Gastroesophageal sphincter (tissue), 4 donors: Measurements from ENCODE around the gene BTBD9. TPM values are rescaled to one million over a fixed set of nuclear protein-coding genes. Genes with fewer than 3 reads are reported as not detected.

Source experiments
- ATAC-seq: fragments of 150-250 bp; one replicate; pipeline ENCODE4 v1.9.1; 2016; ENCODE audit warnings: mild to moderate bottlenecking, moderate library complexity
- H3K27ac ChIP-seq, 4 donors: fragments of 200-600 bp; sonication (generic) in 3 of 4; 1 replicate in 3 of 4; 2 replicates in 1 of 4; pipeline ENCODE4 v1.5.1; 2016 to 2019
- H3K27me3 ChIP-seq: fragments of 200-600 bp; sonication (generic); one replicate; pipeline ENCODE4 v1.5.1; 2019
- H3K36me3 ChIP-seq, 2 donors: fragments of 200-600 bp; sonication (generic); one replicate each; pipeline ENCODE4 v1.5.1; 2019; ENCODE audit warnings: control low read depth in 1 of 2
- H3K4me1 ChIP-seq, 3 donors: fragments of 200-600 bp; sonication (generic); 1 replicate in 2 of 3; 2 replicates in 1 of 3; pipeline ENCODE4 v1.5.1; 2016 to 2019; ENCODE audit warnings: control low read depth in 2 of 3
- H3K4me3 ChIP-seq, 2 donors: fragments of 200-600 bp; sonication (generic); one replicate each; pipeline ENCODE4 v1.5.1; 2019; ENCODE audit warnings: mild to moderate bottlenecking in 1 of 2, moderate library complexity in 1 of 2
- H3K9me3 ChIP-seq, 3 donors: fragments of 200-600 bp; sonication (generic); one replicate each; pipeline ENCODE4 v1.5.1; 2017 to 2019; ENCODE audit warnings: control low read depth in 2 of 3
- EP300 ChIP-seq: sonication (generic); formaldehyde crosslinking; IDR thresholded peaks from one replicate; pipeline ENCODE4 v1.6.1; 2017; ENCODE audit warnings: antibody characterized with exemption, mild to moderate bottlenecking
- POLR2A ChIP-seq, 2 donors: fragments of 450-650 bp; IDR thresholded peaks; one replicate each; pipeline ENCODE4 v1.6.1; 2017; ENCODE audit warnings: antibody characterized with exemption in 2 of 2, mild to moderate bottlenecking in 2 of 2, moderate library complexity in 1 of 2
- POLR2AphosphoS5 ChIP-seq: sonication (generic); formaldehyde crosslinking; IDR thresholded peaks from one replicate; pipeline ENCODE4 v1.6.1; 2017; ENCODE audit warnings: antibody characterized with exemption
- WGBS, 2 donors: methylation state at CpG; one replicate each; pipeline ENCODE4 v1.1.5; 2018; ENCODE audit warnings: low coverage in 1 of 2; 5-methylcytosine and 5-hydroxymethylcytosine counted together
- total RNA-seq, 4 donors: library from RNA; depleted of rRNA; stranded (reverse); fragments of >200 nt; gene quantifications; one replicate each; pipeline ENCODE4 v1.1.0, GENCODE V29; 2016
- TF ChIP-seq, protein P1 (sequence below), 4 experiments: fragments of 200-600 bp in 2 of 4; fragments of 450-650 bp in 2 of 4; sonication (generic) in 1 of 4; IDR thresholded peaks; one replicate each; pipeline ENCODE4 v1.5.1; 2017 to 2019; ENCODE audit warnings: antibody characterized with exemption in 4 of 4, mild to moderate bottlenecking in 2 of 4, moderate library complexity in 2 of 4

BTBD9 gene
- total RNA-seq, 4 donors from 2014 or later, result 11.3 to 18.9 (median 13.8) TPM

DNA sequence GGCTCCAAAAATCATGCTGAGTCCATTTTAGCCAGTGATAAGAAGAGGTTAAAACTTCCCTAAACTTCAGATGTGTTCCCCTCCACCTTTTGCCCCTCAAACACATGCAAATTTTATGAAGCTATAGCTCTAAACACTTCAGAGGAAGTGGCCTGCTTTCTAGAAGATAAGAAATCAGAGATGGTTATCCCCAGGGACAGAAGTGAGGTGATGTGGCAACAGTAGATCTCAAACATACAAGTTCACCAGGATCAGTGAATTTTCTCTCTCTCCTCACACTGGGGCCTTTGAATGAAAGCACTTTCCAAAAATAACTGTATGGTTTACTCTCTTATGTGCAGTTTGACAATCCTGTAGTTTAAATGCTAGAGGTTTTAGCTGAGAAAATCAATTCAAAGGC is 332.0 kb downstream of the BTBD9 start:
- H3K27ac ChIP-seq, result no peak overlapping the region
- ATAC-seq, result no peak
- TF ChIP-seq EP300 (no peak), POLR2A (IDR thresholded peaks at IDR 0.05) (no peak)
- H3K36me3 ChIP-seq, result no peaks in the 10 kb centered on the region
- H3K4me3 ChIP-seq, result no peak overlapping the region
- H3K9me3 ChIP-seq, result no peaks in the 10 kb centered on the region
- H3K27me3 ChIP-seq, result no peaks in the 10 kb centered on the region
- H3K4me1 ChIP-seq, result no peaks in the 10 kb centered on the region

DNA sequence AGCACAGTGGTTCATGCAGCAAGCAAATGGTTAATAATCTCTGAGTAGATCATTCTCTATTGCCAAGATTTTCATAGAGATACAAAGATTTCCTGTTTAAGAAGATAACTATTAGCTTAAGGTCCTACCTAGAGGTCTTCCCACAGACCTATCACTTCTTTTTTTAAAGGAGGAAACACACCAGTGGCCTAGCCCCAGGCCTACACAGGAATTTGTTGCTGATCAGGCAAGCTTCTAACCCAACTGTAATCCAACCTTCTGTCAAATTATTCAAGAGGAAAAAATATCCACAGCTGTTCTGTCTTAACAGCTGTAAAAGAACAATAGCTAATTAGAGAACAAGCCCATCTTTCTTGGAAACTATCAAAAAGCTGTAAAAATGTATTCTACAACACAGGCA is 332.8 kb downstream of the BTBD9 start:
- H3K4me1 ChIP-seq, result no peaks in the 10 kb centered on the region
- H3K27me3 ChIP-seq, result no peaks in the 10 kb centered on the region
- no peak overlapping the region for H3K27ac ChIP-seq
- H3K36me3 ChIP-seq, result no peaks in the 10 kb centered on the region
- no peaks in the 10 kb centered on the region for H3K9me3 ChIP-seq
- no peak for ATAC-seq
- H3K4me3 ChIP-seq, result no peak overlapping the region
- TF ChIP-seq POLR2AphosphoS5 (no peak), POLR2A (IDR thresholded peaks at IDR 0.05) (no peak), EP300 (no peak)
- TF ChIP-seq, protein P1, sequence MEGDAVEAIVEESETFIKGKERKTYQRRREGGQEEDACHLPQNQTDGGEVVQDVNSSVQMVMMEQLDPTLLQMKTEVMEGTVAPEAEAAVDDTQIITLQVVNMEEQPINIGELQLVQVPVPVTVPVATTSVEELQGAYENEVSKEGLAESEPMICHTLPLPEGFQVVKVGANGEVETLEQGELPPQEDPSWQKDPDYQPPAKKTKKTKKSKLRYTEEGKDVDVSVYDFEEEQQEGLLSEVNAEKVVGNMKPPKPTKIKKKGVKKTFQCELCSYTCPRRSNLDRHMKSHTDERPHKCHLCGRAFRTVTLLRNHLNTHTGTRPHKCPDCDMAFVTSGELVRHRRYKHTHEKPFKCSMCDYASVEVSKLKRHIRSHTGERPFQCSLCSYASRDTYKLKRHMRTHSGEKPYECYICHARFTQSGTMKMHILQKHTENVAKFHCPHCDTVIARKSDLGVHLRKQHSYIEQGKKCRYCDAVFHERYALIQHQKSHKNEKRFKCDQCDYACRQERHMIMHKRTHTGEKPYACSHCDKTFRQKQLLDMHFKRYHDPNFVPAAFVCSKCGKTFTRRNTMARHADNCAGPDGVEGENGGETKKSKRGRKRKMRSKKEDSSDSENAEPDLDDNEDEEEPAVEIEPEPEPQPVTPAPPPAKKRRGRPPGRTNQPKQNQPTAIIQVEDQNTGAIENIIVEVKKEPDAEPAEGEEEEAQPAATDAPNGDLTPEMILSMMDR (IDR thresholded peaks at IDR 0.05), result no peak

DNA sequence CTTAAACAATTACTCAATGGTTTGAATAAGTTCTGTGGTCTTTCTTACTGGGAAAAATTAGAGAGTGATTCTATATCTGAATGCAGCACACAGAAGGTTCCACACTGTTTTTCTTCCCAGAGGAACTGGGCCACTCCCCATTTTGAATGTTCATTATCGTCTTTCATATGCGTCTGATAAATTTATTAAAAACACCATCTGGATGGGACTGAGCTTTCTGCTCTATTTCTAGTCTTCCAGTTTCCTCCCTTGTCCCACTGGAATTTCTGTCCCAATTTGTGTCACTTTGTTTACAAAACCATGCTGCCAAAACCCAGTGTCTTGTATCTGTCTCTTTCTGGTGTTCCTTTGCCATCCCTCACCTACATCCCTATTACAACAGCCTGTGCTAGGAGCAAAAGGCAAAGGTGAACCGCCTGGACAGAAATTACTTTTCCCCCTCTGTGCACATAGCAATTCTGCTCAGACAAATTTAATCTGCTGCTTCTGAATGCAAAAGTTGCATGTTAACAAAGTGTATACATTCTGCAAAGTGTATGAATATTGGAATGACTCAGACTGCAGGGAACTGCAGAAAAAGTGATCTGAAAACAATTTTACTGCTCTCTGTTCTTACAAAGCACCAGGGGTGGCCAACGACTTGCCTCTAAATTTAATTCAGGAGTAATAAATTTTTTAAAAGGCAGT is 333.6 kb downstream of the BTBD9 start:
- no peak for ATAC-seq
- Histone ChIP-seq H3K4me1 (no peaks in the 10 kb centered on the region), H3K27ac (no peak overlapping the region), H3K9me3 (no peaks in the 10 kb centered on the region), H3K4me3 (no peak overlapping the region), H3K27me3 (no peaks in the 10 kb centered on the region), H3K36me3 (no peaks in the 10 kb centered on the region)
- WGBS, 2 donors, result 61 to 92% methylated on average over 3 to 4 of the region's 4 CpGs
- TF ChIP-seq, protein P1 (IDR thresholded peaks at IDR 0.05), result no peak
- no peak for TF ChIP-seq POLR2A (IDR thresholded peaks at IDR 0.05)
- no peak for TF ChIP-seq POLR2AphosphoS5
- TF ChIP-seq EP300, result no peak

DNA sequence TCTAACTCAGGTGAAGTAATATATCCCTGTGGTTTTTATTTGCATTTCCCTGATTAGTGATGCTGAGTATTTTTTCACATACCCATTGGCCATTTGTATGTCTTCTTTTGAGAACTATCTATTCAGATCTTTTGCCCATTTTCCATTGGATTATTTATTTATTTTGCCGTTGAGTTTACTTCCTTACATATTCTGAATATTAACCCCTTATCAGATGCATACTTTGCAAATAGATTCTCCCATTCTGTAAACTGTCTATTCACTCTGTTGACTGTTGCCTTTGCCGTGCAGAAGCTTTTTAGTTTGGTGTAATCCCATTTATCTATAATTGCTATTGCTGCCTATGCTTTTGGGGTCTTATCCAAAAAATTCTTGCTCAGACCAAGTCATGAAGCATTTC is 336.9 kb downstream of the BTBD9 start:
- Histone ChIP-seq H3K9me3 (no peaks in the 10 kb centered on the region), H3K27ac (no peak overlapping the region), H3K4me3 (no peak overlapping the region), H3K27me3 (no peaks in the 10 kb centered on the region), H3K36me3 (no peaks in the 10 kb centered on the region), H3K4me1 (no peaks in the 10 kb centered on the region)
- TF ChIP-seq EP300 (no peak), POLR2A (IDR thresholded peaks at IDR 0.05) (no peak)
- ATAC-seq, result no peak
- 70 to 100% methylated on average over 1 to 2 of the region's 2 CpGs for WGBS, 2 donors

DNA sequence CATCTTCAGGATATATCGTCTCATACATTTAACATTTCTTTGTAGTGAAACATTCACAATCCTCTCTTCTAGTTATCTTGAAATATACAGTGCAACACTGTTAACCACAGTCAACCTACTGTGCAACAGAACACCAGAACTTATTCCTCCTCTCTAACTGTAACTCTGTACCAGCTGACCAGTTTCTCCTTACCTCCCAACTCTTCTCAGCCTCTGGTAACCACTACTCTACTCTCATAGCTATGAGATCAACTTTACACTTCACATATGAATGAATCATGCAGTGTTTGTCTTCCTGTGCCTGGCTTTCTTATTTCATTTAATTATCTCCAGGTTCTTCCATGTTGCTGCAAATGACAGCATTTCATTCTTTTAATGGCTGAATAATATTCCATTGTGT is 337.6 kb downstream of the BTBD9 start:
- no peak overlapping the region for H3K4me3 ChIP-seq
- no peaks in the 10 kb centered on the region for H3K36me3 ChIP-seq
- TF ChIP-seq POLR2AphosphoS5 (no peak), POLR2A (IDR thresholded peaks at IDR 0.05) (no peak), EP300 (no peak)
- TF ChIP-seq, protein P1 (IDR thresholded peaks at IDR 0.05), result no peak
- no peak for ATAC-seq
- no peak overlapping the region for H3K27ac ChIP-seq
- 100% methylated on average over 1 of the region's 1 CpG; no CpG with 5 or more reads in 1 of the 2 donors for WGBS, 2 donors
- H3K9me3 ChIP-seq, result no peaks in the 10 kb centered on the region
- no peaks in the 10 kb centered on the region for H3K4me1 ChIP-seq
- no peaks in the 10 kb centered on the region for H3K27me3 ChIP-seq

- WGBS, 2 donors, result 20 to 40% methylated on average over 1 to 2 of the region's 3 CpGs
- H3K27ac ChIP-seq, result no peak overlapping the region
- TF ChIP-seq EP300 (no peak), POLR2A (IDR thresholded peaks at IDR 0.05) (no peak), POLR2AphosphoS5 (no peak)
- TF ChIP-seq, protein P1 (IDR thresholded peaks at IDR 0.05), result no peak
- H3K4me3 ChIP-seq, result no peak overlapping the region
- H3K36me3 ChIP-seq, result peaks cover 0 to 3% of the 10 kb centered on the region in 2 donors
- no peak for ATAC-seq
- H3K27me3 ChIP-seq, result no peaks in the 10 kb centered on the region
- peaks cover 0 to 11% (median 0%) of the 10 kb centered on the region in 3 donors for H3K9me3 ChIP-seq
- H3K4me1 ChIP-seq, result peaks cover 0 to 7% (median 0%) of the 10 kb centered on the region in 3 donors
These were observed 349.5 kb downstream of the BTBD9 start for GRCh38 chr6:38290133-38290799.
